IPS DF 4.7 (cell line): ENCODE data around the gene TUBD1.
"Not testable (repeated sequence)": the region's sequence is repeated elsewhere in the genome, so short reads cannot be mapped to it uniquely, and the experiment has no call there.

Source experiments
- DNase-seq: peaks from one replicate; pipeline ENCODE4 v3.0.0-alpha.2; 2013; ENCODE audit warnings: low spot score; ENCODE audit errors: extremely low read depth

TUBD1 gene

GRCh38 chr17:59876107-59876506 is 16.6 kb downstream of the TUBD1 start:
- no peak for DNase-seq

- no peak for DNase-seq
These were observed 18.4 kb downstream of the TUBD1 start for GRCh38 chr17:59874376-59874775.

GRCh38 chr17:59873414-59873813 is 19.3 kb downstream of the TUBD1 start:
- DNase-seq = not testable (repeated sequence)

- DNase-seq = no peak
These were observed 20.4 kb downstream of the TUBD1 start for GRCh38 chr17:59872351-59872750.

GRCh38 chr17:59870482-59870881 is 22.3 kb downstream of the TUBD1 start:
- DNase-seq = no peak

GRCh38 chr17:59869941-59870218 is 22.9 kb downstream of the TUBD1 start:
- no peak for DNase-seq

GRCh38 chr17:59863616-59864015 is 29.1 kb downstream of the TUBD1 start:
- DNase-seq = no peak

- no peak for DNase-seq
These were observed 33.2 kb downstream of the TUBD1 start for GRCh38 chr17:59859444-59860025.

GRCh38 chr17:59858932-59859331 is 33.8 kb downstream of the TUBD1 start:
- no peak for DNase-seq

- no peak for DNase-seq
These were observed 34.5 kb downstream of the TUBD1 start for GRCh38 chr17:59858167-59858816.

- DNase-seq = no peak
These were observed 35.6 kb downstream of the TUBD1 start for GRCh38 chr17:59856859-59857794.

- not testable (repeated sequence) for DNase-seq
These were observed 38.6 kb downstream of the TUBD1 start for GRCh38 chr17:59853919-59854729.

GRCh38 chr17:59853168-59853918 is 39.4 kb downstream of the TUBD1 start:
- DNase-seq = no peak

- not testable (repeated sequence) for DNase-seq
These were observed 39.9 kb downstream of the TUBD1 start for GRCh38 chr17:59852847-59853167.

GRCh38 chr17:59851439-59852375 is 41.0 kb downstream of the TUBD1 start:
- DNase-seq = no peak

- not testable (repeated sequence) for DNase-seq
These were observed 42.4 kb downstream of the TUBD1 start for GRCh38 chr17:59850311-59850710.

- no peak for DNase-seq
These were observed 44.0 kb downstream of the TUBD1 start for GRCh38 chr17:59848778-59849177.

- DNase-seq = no peak
These were observed 44.4 kb downstream of the TUBD1 start for GRCh38 chr17:59848385-59848668.

- no peak for DNase-seq
These were observed 46.2 kb downstream of the TUBD1 start for GRCh38 chr17:59846394-59847165.
